ENCODE data around the gene IRF8. TPM values are rescaled to one million over a fixed set of nuclear protein-coding genes. Genes with fewer than 3 reads are reported as not detected.
"Not testable (repeated sequence)": the region's sequence is repeated elsewhere in the genome, so short reads cannot be mapped to it uniquely, and the experiment has no call there.

IRF8 gene
- total RNA-seq, 2 experiments from 2014 or later = 221 to 224 TPM

DNA sequence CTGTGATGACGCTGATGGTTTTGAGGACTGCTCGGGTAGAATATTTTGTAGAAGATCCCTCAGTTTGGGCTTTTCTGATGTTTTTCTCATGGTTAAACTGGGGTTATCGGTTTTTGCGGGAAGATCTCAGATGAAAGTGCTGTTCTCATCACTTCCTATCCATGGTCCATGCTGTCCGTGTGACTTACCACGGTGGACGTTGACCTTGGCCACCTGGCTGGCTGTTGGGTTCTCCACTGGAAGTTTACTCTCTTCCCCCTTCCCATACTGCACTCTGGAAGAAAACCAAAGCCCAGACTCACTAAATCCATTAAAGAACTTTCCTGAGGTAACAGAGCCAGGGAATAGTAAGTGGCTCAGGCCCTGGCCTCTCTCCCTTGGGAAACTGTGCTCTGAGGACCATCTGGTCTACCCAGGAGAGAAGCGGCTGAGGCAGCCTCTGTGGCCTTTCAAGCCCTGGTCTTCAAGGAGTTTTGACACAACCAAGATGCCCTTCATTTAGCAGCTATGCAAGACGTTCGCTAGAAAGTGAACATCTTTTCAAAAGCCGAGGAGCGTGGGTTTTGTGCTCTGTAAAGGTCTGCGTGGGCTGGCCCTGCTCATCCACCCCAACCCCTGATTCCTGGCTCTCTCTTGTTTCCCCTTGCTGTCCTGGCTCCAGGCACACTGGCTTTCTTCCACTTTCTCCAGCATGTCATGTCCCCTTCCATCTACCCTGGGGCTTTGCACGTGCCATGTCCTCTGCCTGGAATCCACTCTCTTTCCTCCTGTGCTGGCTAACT, 43.1 kb downstream of the IRF8 start:
- DNase-seq (no peak), ATAC-seq (no peak)
- Mint-ChIP-seq H3K4me3 (no peak overlapping the region), H3K27me3 (no peaks in the 10 kb centered on the region), H3K9me3 (peaks cover 4% of the 10 kb centered on the region), H3K27ac (no peak overlapping the region), H3K4me1 (ENCODE audit: low read depth) (peaks cover 64% of the 10 kb centered on the region), H3K36me3 (ENCODE audit: low read depth) (peaks cover 17% of the 10 kb centered on the region)
- intact Hi-C loops (cut with micrococcal nuclease) = no loop called here
- CTCF ChIA-PET = interaction anchor here (1.5 kb wide), 1 partner anchor 120 kb away, joined by 4 read pairs; no protein-coding TSS in a partner anchor
- POLR2A ChIA-PET = interaction anchor here (1.3 to 2.5 kb wide), 2 partner anchors 8 to 28 kb away, joined by 3 to 7 read pairs; no protein-coding TSS in a partner anchor
- TF ChIP-seq, protein P1, sequence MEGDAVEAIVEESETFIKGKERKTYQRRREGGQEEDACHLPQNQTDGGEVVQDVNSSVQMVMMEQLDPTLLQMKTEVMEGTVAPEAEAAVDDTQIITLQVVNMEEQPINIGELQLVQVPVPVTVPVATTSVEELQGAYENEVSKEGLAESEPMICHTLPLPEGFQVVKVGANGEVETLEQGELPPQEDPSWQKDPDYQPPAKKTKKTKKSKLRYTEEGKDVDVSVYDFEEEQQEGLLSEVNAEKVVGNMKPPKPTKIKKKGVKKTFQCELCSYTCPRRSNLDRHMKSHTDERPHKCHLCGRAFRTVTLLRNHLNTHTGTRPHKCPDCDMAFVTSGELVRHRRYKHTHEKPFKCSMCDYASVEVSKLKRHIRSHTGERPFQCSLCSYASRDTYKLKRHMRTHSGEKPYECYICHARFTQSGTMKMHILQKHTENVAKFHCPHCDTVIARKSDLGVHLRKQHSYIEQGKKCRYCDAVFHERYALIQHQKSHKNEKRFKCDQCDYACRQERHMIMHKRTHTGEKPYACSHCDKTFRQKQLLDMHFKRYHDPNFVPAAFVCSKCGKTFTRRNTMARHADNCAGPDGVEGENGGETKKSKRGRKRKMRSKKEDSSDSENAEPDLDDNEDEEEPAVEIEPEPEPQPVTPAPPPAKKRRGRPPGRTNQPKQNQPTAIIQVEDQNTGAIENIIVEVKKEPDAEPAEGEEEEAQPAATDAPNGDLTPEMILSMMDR (IDR thresholded peaks at IDR 0.05) = no peak

DNA sequence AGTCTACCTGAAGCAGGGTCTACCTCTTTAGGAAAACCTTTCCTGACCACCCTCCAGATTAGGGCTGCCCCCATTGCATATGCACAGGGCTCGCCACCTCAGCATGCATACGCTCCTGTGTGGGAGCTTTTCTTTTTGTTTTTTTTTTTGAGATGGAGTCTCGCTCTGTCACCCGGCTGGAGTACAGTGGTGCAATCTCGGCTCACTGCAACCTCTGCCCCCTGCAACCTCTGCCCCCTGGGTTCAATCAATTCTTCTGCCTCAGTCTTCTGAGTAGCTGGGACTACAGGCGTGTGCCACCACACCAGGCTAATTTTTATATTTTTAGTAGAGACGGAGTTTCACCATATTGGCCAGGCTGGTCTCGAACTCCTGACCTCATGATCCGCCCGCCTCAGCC, 43.7 kb downstream of the IRF8 start:
- H3K27ac Mint-ChIP-seq; DNase-seq; H3K27me3 Mint-ChIP-seq; H3K4me3 Mint-ChIP-seq; H3K9me3 Mint-ChIP-seq; intact Hi-C loops (cut with micrococcal nuclease); ATAC-seq: not testable (repeated sequence)
- Mint-ChIP-seq H3K36me3 (ENCODE audit: low read depth) (peaks cover 12% of the 10 kb centered on the region), H3K4me1 (ENCODE audit: low read depth) (peaks cover 66% of the 10 kb centered on the region)
- ChIA-PET CTCF (interaction anchor here (1.3 to 3.3 kb wide), 2 partner anchors 20 to 121 kb away, joined by 4 to 13 read pairs; no protein-coding TSS in a partner anchor), POLR2A (interaction anchor here (1.4 to 5.8 kb wide), 3 partner anchors 20 to 42 kb away, joined by 3 to 43 read pairs (median 7); partner anchors contain the start of gene IRF8)

DNA sequence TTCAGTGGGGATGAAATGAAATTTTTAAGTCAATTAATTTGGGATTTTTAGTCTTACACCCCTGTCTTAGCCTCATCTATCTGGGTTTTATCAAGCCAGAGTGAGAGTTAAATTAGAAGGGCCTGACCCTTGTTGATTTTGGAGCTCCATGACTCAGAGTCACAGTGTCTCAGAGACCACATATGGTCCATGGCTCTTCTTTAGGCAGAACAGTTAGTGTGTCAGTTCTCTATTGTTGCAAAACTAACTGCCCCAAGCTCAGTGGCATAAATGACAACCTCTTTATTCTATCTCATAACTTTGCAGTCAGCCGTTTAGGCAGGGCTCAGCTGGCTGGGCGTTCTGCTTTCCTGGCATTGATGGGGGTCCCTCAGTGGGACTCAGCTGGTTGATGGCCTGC, 44.7 kb downstream of the IRF8 start:
- ATAC-seq (peak; percentile 54), DNase-seq (no peak)
- ChIA-PET POLR2A (interaction anchor here (0.7 to 5.8 kb wide), 7 partner anchors 9 to 43 kb away, joined by 3 to 43 read pairs (median 5); partner anchors contain the start of gene IRF8), CTCF (interaction anchor here (0.9 to 3.3 kb wide), 10 partner anchors 8 to 124 kb away, joined by 3 to 13 read pairs (median 4); no protein-coding TSS in a partner anchor)
- Mint-ChIP-seq H3K4me3 (no peak overlapping the region), H3K9me3 (no peaks in the 10 kb centered on the region), H3K4me1 (ENCODE audit: low read depth) (peaks cover 68% of the 10 kb centered on the region), H3K27ac (peak overlapping the region; percentile 96), H3K27me3 (no peaks in the 10 kb centered on the region), H3K36me3 (ENCODE audit: low read depth) (peaks cover 5% of the 10 kb centered on the region)
- intact Hi-C loops (cut with micrococcal nuclease) = no loop called here
- TF ChIP-seq, protein P1 (IDR thresholded peaks at IDR 0.05) = no peak

DNA sequence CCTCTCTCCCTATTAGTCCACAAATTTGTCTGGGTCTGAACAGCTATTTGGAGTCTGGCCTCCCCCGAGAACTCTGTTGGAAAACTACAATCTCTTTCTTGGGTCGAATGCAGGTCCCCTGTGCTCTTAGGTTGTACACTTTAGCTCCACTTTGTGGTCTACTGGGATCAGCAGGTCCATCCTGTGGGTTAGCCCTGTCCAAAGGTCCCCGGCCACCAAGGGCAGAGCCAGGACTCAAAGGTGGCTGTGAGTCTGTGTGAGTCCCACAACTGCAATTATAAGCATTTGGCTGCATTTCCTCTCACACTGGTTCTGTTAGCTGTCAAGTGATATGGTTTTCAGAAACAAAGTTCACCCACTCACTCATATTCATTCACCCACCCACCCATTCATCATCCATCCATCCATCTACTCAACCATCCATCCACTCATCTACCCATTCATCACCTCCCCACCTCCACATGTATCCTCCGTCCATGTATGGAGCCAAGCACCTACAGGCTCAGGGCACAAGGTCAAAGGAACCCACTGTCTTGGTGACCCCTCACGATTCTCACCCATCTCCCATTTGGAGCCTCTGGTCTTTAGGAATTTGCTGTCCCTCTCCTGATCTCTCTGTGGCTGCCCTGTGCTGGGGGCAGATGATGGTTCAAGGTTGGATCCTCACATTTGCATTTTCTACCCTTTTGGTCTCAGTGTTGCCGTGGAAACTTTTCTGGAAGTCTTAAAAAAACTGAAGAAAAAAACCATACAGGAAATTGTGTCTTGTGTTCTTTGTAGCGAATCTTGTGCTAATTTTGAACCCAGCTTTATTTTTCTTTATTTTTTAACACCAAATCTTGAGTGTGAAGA, 45.8 kb downstream of the IRF8 start:
- peak overlapping the region; percentile 66 for H3K4me3 Mint-ChIP-seq
- peak; percentile 34 for DNase-seq
- H3K9me3 Mint-ChIP-seq = no peaks in the 10 kb centered on the region
- ATAC-seq = peak; percentile 38
- ChIA-PET CTCF (interaction anchor here (0.9 to 3.3 kb wide), 10 partner anchors 9 to 125 kb away, joined by 3 to 13 read pairs (median 5); no protein-coding TSS in a partner anchor), POLR2A (interaction anchor here (0.7 to 5.8 kb wide), 9 partner anchors 9 to 63 kb away, joined by 3 to 43 read pairs (median 4); partner anchors contain the start of gene IRF8)
- intact Hi-C loops (cut with micrococcal nuclease) = no loop called here
- TF ChIP-seq, protein P1 (IDR thresholded peaks at IDR 0.05) = no peak
- H3K27me3 Mint-ChIP-seq = no peaks in the 10 kb centered on the region
- peak overlapping the region; percentile 96 for H3K27ac Mint-ChIP-seq
- H3K36me3 Mint-ChIP-seq (ENCODE audit: low read depth) = peaks cover 4% of the 10 kb centered on the region
- H3K4me1 Mint-ChIP-seq (ENCODE audit: low read depth) = peaks cover 70% of the 10 kb centered on the region

DNA sequence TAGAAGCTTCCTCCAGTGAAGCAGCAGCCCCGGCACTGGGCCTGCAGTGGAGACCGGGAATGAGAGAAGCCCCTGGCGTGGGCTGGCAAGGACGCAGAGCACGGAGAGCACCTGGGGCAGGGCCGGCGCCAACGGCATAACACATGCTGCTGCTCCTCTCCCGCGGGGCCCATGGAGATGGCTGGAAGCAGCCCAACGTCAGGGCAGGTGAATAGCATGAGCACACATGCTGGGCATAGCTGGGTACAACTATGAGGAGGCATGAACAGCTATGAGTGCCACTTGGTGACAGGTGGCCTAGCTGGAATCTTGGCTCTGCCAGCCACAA, 46.4 kb downstream of the IRF8 start:
- peak overlapping the region; percentile 66 for H3K4me3 Mint-ChIP-seq
- peaks cover 73% of the 10 kb centered on the region for H3K4me1 Mint-ChIP-seq (ENCODE audit: low read depth)

More for the DNA sequence above, 46.4 kb downstream of the IRF8 start:
- Mint-ChIP-seq H3K27me3 (no peaks in the 10 kb centered on the region), H3K36me3 (ENCODE audit: low read depth) (peaks cover 4% of the 10 kb centered on the region), H3K27ac (peak overlapping the region; percentile 96), H3K9me3 (no peaks in the 10 kb centered on the region)
- intact Hi-C loops (cut with micrococcal nuclease) = no loop called here
- TF ChIP-seq, protein P1 (IDR thresholded peaks at IDR 0.05) = no peak
- POLR2A ChIA-PET = interaction anchor here (0.9 to 5.8 kb wide), 5 partner anchors 9 to 64 kb away, joined by 3 to 43 read pairs (median 4); partner anchors contain the start of gene IRF8
- DNase-seq (no peak), ATAC-seq (no peak)
- CTCF ChIA-PET = interaction anchor here (0.9 to 3.3 kb wide), 7 partner anchors 11 to 126 kb away, joined by 3 to 13 read pairs (median 6); no protein-coding TSS in a partner anchor

Measured in activated CD8-positive, alpha-beta T cell treated with anti-CD3 and anti-CD28 coated beads for 36 hours (primary cell).